Mesenchymal stem cell (in vitro differentiated cells and primary cell): ENCODE results near the gene CHKB.

Experiments
- DNase-seq: peaks from one replicate; pipeline ENCODE4 v3.0.0-alpha.2; 2013
- H2AFZ ChIP-seq: one replicate; pipeline ENCODE4 v1.6.1; 2013; ENCODE audit warnings: low read depth, mild to moderate bottlenecking, control low read depth, inconsistent platforms, low read length, moderate library complexity
- H2AK5ac ChIP-seq: 2 replicates; pipeline ENCODE4 v1.6.1; 2013; ENCODE audit warnings: low read length, moderate library complexity, mild to moderate bottlenecking, inconsistent platforms; ENCODE audit not compliant: severe bottlenecking
- H2BK120ac ChIP-seq: one replicate; pipeline ENCODE4 v1.6.1; 2013; ENCODE audit warnings: low read depth, mild to moderate bottlenecking, inconsistent platforms, low read length, moderate library complexity
- H2BK12ac ChIP-seq, 2 experiments: one replicate each; pipeline ENCODE4 v1.6.1; 2013; ENCODE audit warnings: inconsistent platforms in 2 of 2, low read length in 2 of 2, mild to moderate bottlenecking in 2 of 2, moderate library complexity in 2 of 2, control low read depth in 1 of 2
- H2BK15ac ChIP-seq: one replicate; pipeline ENCODE4 v1.6.1; 2013; ENCODE audit warnings: mild to moderate bottlenecking, low read depth, inconsistent platforms; ENCODE audit not compliant: poor library complexity, severe bottlenecking
- H2BK5ac ChIP-seq: 2 replicates; pipeline ENCODE4 v1.6.1; 2013; ENCODE audit warnings: low read depth, mild to moderate bottlenecking, low read length, control low read depth, inconsistent platforms; ENCODE audit not compliant: poor library complexity, severe bottlenecking
- H3K14ac ChIP-seq, 2 experiments: one replicate each; pipeline ENCODE4 v1.6.1; 2013; ENCODE audit warnings: inconsistent platforms in 2 of 2, low read length in 2 of 2, control low read depth in 1 of 2, mild to moderate bottlenecking in 1 of 2, moderate library complexity in 1 of 2
- H3K18ac ChIP-seq, 2 experiments: one replicate each; pipeline ENCODE4 v1.6.1; 2013; ENCODE audit warnings: inconsistent platforms in 2 of 2, low read length in 2 of 2, control low read depth in 1 of 2, low read depth in 1 of 2, mild to moderate bottlenecking in 1 of 2
- H3K23ac ChIP-seq, 2 experiments: one replicate each; pipeline ENCODE4 v1.6.1; 2013; ENCODE audit warnings: inconsistent platforms in 2 of 2, low read length in 2 of 2, mild to moderate bottlenecking in 2 of 2, moderate library complexity in 2 of 2, control low read depth in 1 of 2
- H3K27ac ChIP-seq: 2 replicates; pipeline ENCODE4 v1.5.1; 2013; ENCODE audit warnings: mild to moderate bottlenecking, moderate library complexity, low read length, control low read depth, inconsistent platforms; ENCODE audit not compliant: poor library complexity, severe bottlenecking
- H3K27me3 ChIP-seq, 2 experiments: 2 replicates each; pipeline versions ENCODE4 v1.6.1 to v1.7.0; 2013; ENCODE audit warnings: low read length in 2 of 2, mild to moderate bottlenecking in 2 of 2, moderate library complexity in 2 of 2, control low read depth in 1 of 2, inconsistent platforms in 1 of 2; ENCODE audit not compliant: control insufficient read depth in 1 of 2, insufficient read depth in 1 of 2
- H3K36me3 ChIP-seq, 2 experiments: 2 replicates each; pipeline versions ENCODE4 v1.6.1 to v1.7.0; 2013; ENCODE audit warnings: low read length in 2 of 2, control low read depth in 1 of 2, inconsistent platforms in 1 of 2, low read depth in 1 of 2, mild to moderate bottlenecking in 1 of 2; ENCODE audit not compliant: insufficient read depth in 2 of 2, control insufficient read depth in 1 of 2
- H3K4ac ChIP-seq, 2 experiments: one replicate each; pipeline ENCODE4 v1.6.1; 2013; ENCODE audit warnings: inconsistent platforms in 2 of 2, low read length in 2 of 2, mild to moderate bottlenecking in 2 of 2, moderate library complexity in 2 of 2, control low read depth in 1 of 2, low read depth in 1 of 2
- H3K4me1 ChIP-seq: 2 replicates; pipeline ENCODE4 v1.6.1; 2013; ENCODE audit warnings: low read depth, low read length, control low read depth; ENCODE audit not compliant: control insufficient read depth, insufficient read depth
- H3K4me2 ChIP-seq: 2 replicates; pipeline ENCODE4 v1.6.1; 2013; ENCODE audit warnings: low read length, mild to moderate bottlenecking, inconsistent platforms; ENCODE audit not compliant: poor library complexity, severe bottlenecking
- H3K4me3 ChIP-seq, 2 experiments: 2 replicates each; pipeline versions ENCODE4 v1.5.1 to v1.7.0; 2013; ENCODE audit warnings: low read length in 2 of 2, mild to moderate bottlenecking in 2 of 2, control low read depth in 1 of 2, low read depth in 1 of 2; ENCODE audit not compliant: insufficient read depth in 1 of 2
- H3K79me1 ChIP-seq: replicated peaks from 2 replicates; pipeline ENCODE4 v1.6.1; 2013; ENCODE audit warnings: mild to moderate bottlenecking, control low read depth, low read length, inconsistent platforms; ENCODE audit not compliant: poor library complexity, severe bottlenecking
- H3K9ac ChIP-seq: 2 replicates; pipeline ENCODE4 v1.7.0; 2013; ENCODE audit warnings: mild to moderate bottlenecking, low read length, moderate library complexity
- H3K9me3 ChIP-seq: 2 replicates; pipeline ENCODE4 v1.7.0; 2013; ENCODE audit warnings: mild to moderate bottlenecking, low read length; ENCODE audit not compliant: control insufficient read depth
- H4K8ac ChIP-seq: one replicate; pipeline ENCODE4 v1.6.1; 2013; ENCODE audit warnings: inconsistent platforms, mild to moderate bottlenecking, low read length, moderate library complexity
- H4K91ac ChIP-seq: one replicate; pipeline ENCODE4 v1.6.1; 2013; ENCODE audit warnings: mild to moderate bottlenecking, low read length, inconsistent platforms
- WGBS: methylation state at CpG from one replicate; pipeline ENCODE4 v1.1.7; 2013; ENCODE audit warnings: mixed read lengths; 5-methylcytosine and 5-hydroxymethylcytosine counted together

CHKB gene

GRCh38 chr22:50547263-50547985 lies 35.2 kb downstream of the CHKB start:
- Histone ChIP-seq H3K9ac (no peak overlapping the region), H3K27ac (no peak overlapping the region), H2AFZ (no peak overlapping the region), H2BK15ac (no peak overlapping the region), H3K36me3 (no peaks in the 10 kb centered on the region), H4K8ac (no peak overlapping the region), H3K9me3 (no peaks in the 10 kb centered on the region), H3K4me1 (peaks cover 10% of the 10 kb centered on the region), H3K23ac (no peak overlapping the region), H3K27me3 (peaks cover 10 to 64% of the 10 kb centered on the region in 2 experiments), H3K4me3 (no peak overlapping the region), H2BK5ac (no peak overlapping the region), H2BK120ac (no peak overlapping the region), H3K14ac (no peak overlapping the region), H2BK12ac (no peak overlapping the region), H3K79me1 (no peaks in the 10 kb centered on the region), H3K4me2 (no peak overlapping the region), H2AK5ac (no peak overlapping the region), H3K18ac (no peak overlapping the region), H4K91ac (no peak overlapping the region), H3K4ac (no peak overlapping the region)
- DNase-seq: no peak
- 93% methylated on average over 35 of the region's 35 CpGs for WGBS

- no peaks in the 10 kb centered on the region for H3K79me1 ChIP-seq
- H3K4me1 ChIP-seq: peaks cover 10% of the 10 kb centered on the region
- no peak overlapping the region for H3K14ac ChIP-seq
- H3K27ac ChIP-seq: no peak overlapping the region
- DNase-seq: no peak
- H3K4me2 ChIP-seq: no peak overlapping the region
- no peak overlapping the region for H3K9ac ChIP-seq
- H2AK5ac ChIP-seq: no peak overlapping the region
- H3K27me3 ChIP-seq: peaks cover 5 to 64% of the 10 kb centered on the region in 2 experiments
- no peak overlapping the region for H3K23ac ChIP-seq
- H3K36me3 ChIP-seq: no peaks in the 10 kb centered on the region
- H4K91ac ChIP-seq: peak overlapping the region; percentile 52
- H2BK15ac ChIP-seq: no peak overlapping the region
- H3K9me3 ChIP-seq: no peaks in the 10 kb centered on the region
- 97% methylated on average over 78 of the region's 78 CpGs for WGBS
- H3K4ac ChIP-seq: peak overlapping the region in 1 of 2 experiments; percentile 47
- peak overlapping the region; percentile 65 for H4K8ac ChIP-seq
- peak overlapping the region; percentile 48 to 54 for H3K18ac ChIP-seq
- no peak overlapping the region for H2AFZ ChIP-seq
- H3K4me3 ChIP-seq: no peak overlapping the region
- no peak overlapping the region for H2BK120ac ChIP-seq
- H2BK12ac ChIP-seq: peak overlapping the region; percentile 61 to 67
- H2BK5ac ChIP-seq: no peak overlapping the region
Observed at GRCh38 chr22:50546326-50547262, 36.1 kb downstream of the CHKB start.

- Histone ChIP-seq H4K8ac (peak within 1 kb of the TSS; percentile 65), H2BK5ac (no peak within 1 kb of the TSS), H3K4me3 (no peak within 1 kb of the TSS), H2BK12ac (peak within 1 kb of the TSS; percentile 61 to 67), H2BK15ac (peak within 1 kb of the TSS; percentile 15), H2AK5ac (no peak within 1 kb of the TSS), H3K27me3 (peaks cover 0 to 59% of the 10 kb centered on the region in 2 experiments), H3K9me3 (no peaks in the 10 kb centered on the region), H2AFZ (no peak within 1 kb of the TSS), H3K23ac (no peak within 1 kb of the TSS), H3K79me1 (no peaks in the 10 kb centered on the region), H3K18ac (peak within 1 kb of the TSS; percentile 48 to 71), H3K9ac (no peak within 1 kb of the TSS), H3K4ac (peak within 1 kb of the TSS in 1 of 2 experiments; percentile 47), H3K14ac (no peak within 1 kb of the TSS), H3K27ac (no peak within 1 kb of the TSS), H3K4me1 (peaks cover 10% of the 10 kb centered on the region), H3K36me3 (no peaks in the 10 kb centered on the region), H2BK120ac (peak within 1 kb of the TSS; percentile 22), H3K4me2 (no peak within 1 kb of the TSS), H4K91ac (peak within 1 kb of the TSS; percentile 52)
- 75% methylated on average over 10 of the region's 10 CpGs for WGBS
- DNase-seq: peak; percentile 55
Observed at GRCh38 chr22:50545522-50546325, 36.9 kb downstream of the CHKB start, which contains the start of gene KLHDC7B. Gene KLHDC7B, plus strand, starts transcription at chr22:50545899. Its CDS starts 345 bp downstream, at chr22:50546244.
